ENCODE data around the gene EFCAB11.

EFCAB11 gene

DNA sequence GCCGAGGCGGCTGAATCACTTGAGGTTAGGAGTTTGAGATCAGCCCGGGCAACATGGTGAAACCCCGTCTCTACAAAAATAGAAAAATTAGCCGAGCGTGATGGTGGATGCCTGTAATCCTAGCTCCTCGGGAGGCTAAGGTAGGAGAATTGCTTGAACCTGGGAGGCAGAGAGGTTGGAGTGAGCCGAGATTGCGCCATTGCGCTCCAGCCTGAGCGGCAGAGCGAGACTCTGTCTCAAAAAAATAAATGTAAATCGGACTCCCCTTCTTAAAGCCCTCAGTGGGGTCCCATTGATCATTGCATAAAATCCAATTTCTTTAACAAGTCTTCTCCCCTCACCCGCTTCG lies 2.1 kb upstream of the EFCAB11 start:
- no peak for DNase-seq

DNA sequence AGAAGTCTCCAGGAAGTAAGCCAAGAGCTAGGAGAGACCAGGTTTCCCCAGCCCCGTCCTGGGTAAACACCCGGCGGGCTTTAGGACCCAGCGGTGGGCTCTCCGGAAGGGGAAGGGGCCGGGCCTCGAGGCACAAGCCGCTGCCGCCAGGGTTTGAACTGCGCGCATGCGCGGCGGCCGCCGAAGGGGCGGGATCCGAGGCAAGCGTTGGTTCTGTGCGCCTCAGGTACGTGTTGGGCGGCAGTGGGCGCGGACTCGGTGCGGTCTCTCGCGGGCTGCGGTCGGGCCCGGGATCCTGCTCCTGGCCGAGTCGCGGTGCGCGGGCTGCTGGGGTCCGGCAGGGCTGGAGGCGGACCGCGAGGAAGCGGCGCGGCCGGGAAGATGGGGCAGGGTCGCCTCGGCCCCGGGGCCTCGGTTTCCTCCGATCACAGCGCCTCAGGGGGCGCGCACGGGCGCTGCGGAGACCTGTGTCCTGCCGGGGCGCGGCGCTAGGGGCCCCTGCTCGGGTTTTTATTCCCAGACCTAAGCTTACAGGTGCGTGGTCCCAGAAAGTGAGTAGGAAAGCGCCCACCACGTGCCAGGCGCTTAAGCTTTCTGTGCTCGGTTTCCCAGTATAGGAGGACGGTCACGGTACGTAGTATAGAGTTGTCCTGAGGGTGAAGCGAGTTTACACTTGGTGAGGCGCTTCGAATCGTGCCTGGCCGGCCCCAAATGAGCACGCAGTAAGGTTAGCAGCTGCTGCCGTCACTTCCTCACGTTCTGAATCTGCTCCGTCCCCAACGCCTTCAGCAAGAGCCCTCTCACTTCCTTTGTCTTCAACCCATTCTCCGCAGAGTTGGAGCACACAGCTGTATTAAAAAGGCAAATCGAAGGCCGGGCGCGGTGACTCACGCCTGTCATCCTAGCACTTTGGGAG lies 1.5 kb upstream of the EFCAB11 start, which contains the start of gene TDP1:
TDP1 (plus strand) TSS at position 183 of the 916 bp plus-strand sequence. CDS start 7,188 bp downstream, outside the sequence.
- DNase-seq = peak; percentile 96

DNA sequence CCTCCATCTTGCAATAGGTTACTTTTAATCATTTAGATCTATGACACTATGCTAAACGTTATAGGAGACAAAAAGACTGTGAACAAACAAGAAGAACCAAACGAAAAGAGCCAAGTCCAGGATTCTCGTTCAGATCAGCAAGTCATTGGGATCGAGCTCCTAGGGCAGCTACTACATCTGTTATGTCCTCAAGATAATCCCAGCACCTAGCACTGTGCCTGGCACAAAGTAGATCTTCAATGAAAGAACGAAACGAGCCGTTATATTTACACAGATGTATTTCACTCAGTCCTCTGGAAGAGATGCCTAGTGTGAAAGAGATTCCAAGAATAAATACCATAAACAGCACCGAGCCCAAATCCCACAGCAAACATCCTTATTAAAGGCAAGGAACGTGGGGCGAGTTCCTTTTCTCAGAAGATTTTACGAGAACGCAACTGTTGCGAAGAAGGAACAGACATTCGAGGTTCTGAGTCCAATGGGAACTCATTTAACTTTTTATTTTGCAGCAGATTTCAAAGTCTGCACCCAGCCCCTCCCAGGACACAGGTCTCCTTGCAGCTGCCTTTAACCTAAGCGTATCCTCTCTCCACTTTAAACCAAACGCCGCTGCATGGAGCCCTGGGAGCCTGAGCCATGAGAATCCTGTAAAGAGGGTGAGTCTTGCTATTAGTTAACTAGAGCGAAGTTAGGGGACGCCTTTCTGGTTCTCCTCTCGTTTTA lies 653 bp upstream of the EFCAB11 start:
- DNase-seq = no peak

DNA sequence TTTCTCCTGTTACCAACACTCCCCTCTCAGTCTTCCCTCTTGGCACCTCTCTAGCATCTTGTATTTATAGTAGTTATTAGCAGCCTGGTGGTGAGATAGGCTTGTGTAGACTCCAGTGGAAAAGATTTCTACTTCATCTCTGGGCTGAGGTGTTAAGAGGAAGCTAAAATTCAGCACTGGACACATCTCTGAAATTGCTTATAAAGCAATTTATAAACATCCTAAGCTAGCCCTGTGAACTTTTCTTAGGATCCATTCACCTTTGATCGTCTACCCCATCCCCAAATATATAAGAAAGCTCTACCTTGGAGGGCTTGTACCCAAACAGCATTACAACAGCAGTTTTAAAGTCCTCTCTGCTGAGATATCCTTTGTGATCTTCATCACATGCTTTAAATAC lies 928 bp downstream of the EFCAB11 start:
- DNase-seq = no peak

DNA sequence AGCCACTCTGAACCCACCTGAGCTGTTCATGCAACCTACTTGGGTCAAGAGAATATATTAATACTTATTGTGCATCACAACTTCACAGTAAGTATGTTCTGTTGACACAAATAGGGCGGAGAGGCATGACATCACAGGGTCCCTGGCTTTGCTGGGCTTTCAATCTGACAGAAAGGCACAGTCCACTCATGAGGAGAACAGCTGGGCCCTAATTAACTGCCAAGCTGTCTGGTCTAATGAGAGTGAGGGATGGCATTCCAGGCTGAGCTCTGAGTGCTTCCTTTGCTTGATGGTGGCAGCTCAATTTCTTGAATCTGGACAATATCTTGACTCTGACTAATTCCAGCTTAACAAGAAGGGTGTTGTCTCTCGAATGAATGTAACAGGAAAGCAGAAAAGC lies 2.0 kb downstream of the EFCAB11 start:
- no peak for DNase-seq

DNA sequence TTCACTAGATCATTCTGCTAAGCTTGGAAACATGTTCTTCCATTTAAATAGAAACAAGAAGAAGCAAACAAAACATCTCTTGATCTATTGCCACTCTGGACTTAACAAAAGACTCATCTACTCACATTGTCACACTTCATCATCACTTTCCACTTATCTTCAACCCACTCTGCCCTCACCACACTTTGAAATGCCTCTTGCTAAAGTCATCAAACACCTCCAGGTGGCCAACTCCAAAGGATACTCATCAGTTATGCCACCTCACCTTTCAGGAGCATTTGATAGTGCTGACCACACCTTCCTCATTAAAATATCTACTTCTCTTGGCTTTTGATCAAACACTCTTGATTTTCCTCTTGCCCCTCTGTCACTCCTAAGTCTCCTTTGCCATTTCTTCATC lies 7.2 kb downstream of the EFCAB11 start:
- no peak for DNase-seq

DNA sequence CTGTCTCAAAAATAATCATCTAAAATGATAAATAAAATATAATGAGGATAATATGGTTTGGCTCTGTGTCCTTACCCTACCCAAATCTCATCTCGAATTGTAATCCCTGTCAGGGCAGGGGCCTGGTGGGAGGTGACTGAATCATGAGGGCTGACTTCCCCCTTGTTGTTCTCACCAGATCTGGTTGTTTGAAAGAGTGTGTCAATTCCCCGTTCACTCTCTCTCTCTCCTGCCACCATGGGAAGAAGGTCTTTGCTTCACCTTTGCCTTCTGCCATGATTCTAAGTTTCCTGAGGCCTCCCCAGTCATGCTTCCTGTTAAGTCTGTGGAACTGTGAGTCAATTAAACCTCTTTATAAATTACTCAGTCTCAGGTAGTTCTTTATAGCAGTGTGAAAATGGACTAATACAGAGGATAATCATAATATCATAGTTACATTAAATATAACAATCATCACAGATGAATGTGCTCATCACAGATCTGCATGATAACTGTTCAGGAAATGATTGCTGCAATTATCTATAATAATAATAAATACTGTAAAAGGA lies 12.6 kb downstream of the EFCAB11 start:
- DNase-seq = no peak

DNA sequence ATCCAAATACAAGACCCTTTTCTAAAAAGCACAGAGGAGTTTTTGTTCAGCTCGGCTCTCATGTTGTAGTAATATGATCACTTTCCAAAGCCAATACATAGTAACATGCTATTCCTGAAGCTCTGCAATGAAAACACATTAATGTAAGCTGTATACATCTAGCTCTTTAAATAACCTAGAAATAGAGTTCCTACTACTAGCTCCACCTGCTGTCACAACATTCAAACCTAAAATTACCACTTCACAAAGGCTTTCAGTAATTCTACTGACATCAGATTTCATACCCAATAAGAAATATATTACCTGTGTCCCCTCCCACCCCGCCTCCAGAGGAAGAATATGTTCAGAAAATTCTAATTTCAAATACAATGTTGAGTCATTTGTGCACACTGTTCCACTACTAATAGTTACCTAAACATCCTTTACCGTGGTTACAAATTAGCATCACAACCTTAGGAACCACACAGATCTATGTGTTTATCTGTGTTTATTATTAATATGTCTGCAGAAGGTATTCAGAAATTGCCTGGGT lies 17.8 kb downstream of the EFCAB11 start:
- no peak for DNase-seq

DNA sequence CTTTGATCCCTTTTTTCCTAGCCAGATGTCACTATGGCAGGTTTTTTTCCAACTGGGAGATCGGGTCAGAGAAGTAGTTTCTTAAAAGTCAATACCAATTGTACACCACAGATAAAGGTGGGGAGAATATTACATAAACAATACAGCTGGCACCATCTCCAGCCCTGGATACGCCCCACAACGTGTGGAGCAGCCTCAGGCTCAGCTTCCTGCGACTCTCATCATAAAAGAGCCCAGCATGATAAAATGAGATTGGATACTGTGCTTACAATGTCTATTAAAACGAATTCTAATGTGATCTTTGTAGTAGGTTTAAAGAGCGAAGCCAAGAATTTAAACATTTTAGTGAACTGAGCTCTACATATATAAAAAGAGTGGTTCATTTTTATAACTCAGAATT lies 21.5 kb downstream of the EFCAB11 start:
- no peak for DNase-seq

DNA sequence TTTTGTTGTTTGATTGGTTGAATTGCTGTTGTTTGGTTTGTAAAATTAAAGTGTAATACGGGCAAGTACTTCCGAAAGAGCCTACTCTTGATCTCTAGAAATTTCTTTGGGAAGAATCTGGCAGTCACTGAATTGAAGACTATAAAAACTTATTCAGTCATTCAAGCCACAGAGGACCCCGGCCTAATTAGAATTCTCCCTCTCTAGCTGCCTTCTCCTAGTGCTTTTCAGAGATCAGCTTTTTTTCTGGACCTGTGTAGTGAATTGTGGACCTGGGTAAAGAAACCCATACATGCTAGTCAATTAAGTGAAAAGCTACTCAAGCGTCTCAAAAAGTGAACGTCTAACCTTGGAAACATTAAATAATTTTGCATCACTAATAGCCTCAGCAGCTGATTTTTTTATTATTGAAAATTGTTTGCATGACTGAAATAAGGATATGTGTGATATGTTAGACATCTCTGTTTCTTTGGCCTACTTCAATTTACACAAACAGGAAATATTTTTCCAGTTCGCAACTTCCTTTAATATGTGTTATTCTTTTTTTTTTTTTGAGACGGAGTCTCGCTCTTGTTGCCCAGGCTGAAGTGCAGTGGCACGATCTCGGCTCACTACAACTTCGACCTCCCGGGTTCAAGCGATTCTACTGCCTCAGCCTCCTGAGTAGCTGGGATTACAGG lies 27.2 kb downstream of the EFCAB11 start:
- DNase-seq = peak; percentile 41

DNA sequence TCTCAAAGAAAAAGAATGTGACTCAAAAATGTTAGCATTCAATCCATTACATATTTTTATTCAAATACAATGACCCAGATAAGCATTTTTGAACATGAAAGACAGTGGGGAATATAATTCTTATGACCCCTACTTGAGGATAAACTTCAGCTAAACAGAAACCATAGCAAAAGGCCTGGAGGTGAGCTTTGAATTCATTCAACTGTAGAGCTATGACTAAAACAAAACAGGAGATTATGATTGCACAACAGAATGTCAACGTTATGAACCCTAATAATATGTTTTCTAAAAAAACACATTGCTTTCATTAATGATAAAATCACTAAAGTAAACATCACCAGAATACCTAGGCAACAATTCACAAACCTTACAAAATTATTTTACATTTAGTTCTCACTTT lies 27.8 kb downstream of the EFCAB11 start:
- no peak for DNase-seq

DNA sequence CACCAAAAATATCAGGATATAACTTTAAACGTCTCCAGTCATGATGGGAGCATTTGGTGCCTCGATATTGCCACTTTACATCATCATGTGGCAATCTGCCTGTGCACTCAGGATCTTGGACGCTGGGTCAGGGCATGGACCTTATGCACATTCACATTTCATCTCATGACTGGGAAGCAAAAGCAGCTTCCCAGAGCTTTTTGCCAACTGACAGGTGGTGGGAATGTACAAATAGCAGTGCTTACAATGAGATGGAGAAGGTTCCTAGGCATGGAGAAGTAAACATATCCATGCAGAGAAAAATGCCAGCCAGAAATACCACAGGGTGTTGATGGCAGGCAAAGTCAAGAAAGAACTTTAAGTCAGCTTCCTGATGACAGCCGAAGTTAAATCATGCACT lies 30.3 kb downstream of the EFCAB11 start:
- DNase-seq = peak; percentile 13

DNA sequence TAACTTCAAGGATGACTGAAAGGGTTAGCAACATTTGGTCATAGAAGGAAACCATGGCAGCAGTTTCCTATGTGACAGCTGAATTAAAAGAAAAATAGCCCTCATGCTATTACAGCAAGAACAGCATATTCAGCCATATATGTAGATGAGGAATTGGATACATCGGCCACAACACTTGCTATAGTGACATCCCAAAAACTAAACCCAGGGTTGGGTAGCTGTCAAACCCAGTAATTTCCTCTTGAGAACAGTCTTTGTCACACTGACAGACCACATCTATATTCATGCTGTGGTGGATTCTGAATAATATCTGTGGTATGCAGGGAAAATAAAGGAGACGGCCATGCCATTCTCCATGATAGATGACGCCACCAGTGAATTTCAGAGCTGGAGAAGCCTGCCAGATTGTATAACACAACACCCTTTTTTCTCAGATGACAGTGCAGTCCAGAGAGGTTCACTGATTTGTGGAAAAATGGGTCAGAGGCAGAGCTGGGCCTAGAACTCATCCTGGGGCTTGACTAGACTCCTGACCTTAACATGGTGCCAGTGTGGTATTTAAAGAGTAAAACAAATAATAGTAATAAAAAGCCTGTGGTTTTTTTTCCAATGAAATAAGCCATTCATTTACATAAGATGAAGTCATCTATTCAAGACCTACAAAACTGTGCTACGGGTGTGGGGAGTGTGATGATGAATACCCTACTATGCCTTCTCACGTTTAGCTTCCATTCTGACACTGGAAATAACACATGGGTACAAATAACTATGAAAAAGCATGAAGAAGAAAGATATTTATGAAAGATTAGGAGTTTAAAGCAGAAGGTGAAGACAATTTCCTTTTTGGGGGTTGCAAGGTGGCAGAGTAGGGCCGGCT lies 32.3 kb downstream of the EFCAB11 start:
- peak; percentile 35 for DNase-seq

DNA sequence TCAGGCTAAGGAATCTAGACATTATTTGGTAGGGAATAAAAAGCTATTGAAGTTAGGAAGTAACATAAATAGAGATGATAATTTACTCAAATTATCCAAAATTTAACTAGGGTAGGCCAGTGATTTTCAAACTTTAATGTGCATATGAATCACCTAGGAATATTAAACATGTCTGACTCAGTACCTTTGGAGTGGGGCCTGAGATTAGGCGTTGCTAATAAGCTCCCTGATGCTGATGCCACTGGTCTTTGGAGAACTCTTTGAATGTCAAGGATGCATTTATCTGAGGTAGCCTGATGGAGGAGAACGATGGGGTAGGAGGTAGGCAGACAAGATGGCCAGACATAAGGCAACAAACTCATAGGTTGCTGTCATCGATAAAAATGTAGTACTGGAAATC lies 33.2 kb downstream of the EFCAB11 start:
- no peak for DNase-seq

DNA sequence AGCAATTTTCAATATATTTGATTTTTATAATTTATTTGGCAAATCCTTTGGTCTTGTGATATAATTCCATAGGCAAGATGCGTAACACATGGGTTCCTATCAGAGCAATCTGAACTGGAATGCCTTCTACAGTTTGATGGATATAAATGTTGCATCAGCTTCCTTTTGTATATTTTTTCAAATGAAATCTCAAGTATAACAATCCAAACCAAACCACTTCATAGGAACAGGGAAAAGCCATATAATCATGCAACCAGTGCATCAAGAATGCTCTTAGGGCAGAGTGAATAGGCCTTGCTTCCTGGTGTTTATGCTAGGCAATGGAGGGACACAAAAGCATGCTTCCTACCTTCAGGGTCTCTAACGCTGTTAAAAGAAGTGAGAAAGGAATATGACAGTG lies 34.5 kb downstream of the EFCAB11 start:
- no peak for DNase-seq

DNA sequence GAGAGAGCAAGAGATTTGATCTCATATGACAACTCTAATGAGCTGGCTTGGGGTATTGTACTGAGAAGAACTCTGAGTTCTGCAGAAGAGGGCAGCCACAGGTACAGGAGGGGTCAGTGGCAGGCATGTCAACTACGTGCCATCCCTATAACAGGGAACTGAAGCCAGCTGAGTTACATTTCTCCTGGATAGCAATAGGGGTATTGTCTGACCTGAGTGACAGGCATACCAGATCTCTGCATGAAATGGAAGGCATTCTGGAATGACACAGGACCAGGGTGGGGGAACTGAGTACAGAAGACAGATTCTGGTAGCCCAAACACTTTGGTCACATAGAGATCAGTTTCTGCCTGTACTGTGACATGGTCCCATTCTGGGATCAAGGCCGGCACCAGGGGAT lies 35.8 kb downstream of the EFCAB11 start:
- no peak for DNase-seq

DNA sequence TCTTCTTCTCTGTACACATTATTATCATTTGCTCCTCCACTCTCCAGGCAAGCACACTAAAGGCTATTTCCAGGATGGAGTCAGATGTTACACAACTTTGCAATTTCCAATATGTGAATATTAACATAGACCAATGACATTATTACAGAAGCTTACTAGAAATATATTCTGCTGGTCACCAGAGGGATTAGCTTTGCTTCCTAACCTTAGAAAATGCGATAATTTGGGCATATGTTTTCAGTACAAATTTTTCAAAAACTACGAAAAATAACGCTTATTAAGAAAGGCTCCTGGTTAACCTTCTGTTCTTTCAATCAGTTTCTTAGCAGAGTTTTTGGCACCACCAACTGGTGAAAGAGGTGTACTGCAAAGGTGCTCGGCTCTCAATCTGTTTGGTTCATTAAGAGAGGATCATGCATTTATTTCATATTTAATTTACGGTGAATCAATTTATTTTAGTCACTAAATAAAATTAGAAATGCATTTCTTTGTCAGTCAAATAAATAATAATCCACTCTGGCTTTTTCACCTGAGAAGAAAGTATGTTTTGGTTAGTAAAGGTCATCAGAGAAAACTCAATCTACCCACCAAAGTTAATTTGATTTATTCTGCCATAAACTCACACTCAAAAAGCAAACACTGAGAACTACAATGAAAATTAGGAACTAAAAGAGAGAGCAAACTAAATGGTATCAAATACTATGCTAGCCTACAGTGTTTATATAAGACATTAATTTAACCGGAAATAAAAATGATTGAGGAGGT lies 39.2 kb downstream of the EFCAB11 start:
- DNase-seq = peak; percentile 81

DNA sequence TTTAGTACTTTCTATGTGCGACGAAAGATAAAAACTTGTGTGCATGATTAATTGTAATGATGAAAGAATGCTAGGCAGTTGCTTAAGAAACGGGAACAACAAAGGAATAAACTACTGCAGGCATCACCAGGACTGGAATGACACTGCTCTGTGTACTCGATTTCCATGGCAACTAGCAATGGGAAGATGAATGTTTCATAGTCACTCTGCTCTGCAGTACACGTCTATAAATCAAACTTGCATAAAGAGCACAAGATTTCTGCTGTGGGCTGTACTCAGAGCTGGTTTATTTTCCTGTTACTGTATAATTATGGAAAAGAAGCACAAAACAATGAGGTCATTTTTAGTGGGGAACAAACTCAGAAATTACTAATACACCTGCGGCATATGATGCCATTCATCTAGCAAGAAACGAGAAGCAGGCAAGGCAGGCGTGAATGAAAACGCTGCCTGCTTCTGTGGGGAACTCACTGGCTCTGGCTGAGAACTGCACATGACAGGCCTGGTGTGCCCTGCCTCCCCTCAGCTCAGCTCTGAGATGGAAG lies 41.8 kb downstream of the EFCAB11 start:
- peak; percentile 29 for DNase-seq

DNA sequence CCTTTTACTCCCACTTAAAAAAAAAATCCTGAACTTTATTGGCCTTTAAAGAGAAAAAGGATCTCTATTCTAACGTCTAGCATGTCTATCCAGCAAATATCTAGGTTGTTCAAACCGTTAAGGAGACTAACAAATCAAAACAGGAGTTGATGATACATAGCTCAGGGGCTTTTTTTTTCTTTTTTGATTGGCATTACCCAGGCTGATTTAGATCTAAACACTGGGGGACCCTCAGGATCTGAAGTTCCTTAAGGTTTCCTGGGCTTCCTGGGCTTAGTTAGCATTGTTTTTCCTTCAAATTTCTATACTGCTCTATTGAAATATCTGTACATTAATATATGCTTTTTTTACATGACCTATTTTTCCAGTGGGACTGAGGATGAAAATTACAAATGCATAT lies 42.3 kb downstream of the EFCAB11 start:
- no peak for DNase-seq

DNA sequence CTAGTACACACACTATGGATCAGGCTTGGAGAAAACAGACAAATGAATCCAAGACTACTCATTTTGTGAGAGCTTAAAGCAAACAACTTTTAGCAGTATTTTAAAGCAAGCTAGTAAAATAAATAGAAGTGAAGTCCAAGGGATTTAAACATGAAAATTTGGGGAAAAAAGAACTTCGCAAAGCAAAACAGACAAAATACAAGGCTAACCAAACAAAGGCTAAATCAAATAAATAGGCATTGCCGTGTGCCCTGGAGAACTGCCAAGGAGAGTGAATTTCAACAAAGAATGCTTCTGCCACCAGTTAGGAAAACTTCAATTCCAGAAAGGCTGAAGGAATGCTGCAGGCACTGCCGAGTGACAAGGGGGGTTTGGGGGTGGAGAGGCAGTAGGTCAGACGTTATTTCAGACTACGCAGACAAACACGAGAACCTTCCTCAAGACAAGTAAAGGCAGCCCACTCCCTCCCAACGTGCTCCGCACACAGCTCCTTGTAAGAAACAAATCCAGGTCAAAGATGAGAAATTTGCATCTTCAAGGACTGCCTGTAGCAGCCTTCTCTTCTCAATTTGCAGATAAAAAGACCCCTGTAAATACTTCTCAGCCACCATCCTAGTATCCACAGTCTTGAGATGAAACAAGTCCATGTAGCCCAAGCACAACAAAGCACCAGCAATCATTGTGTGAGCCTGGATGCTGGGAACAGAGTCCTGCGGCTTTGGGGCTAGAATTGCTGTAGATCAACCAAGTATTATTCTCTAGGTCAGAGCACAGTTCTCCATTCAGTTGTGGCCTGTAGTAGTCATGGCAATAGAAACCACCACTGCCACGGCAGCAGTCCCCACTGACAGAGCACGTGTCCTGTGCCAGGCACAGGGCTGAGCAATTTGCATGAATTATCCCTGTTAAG lies 43.3 kb downstream of the EFCAB11 start:
- peak; percentile 71 for DNase-seq
